ENCODE results near the gene OR2V2.
"Not testable (repeated sequence)": the region's sequence is repeated elsewhere in the genome, so short reads cannot be mapped to it uniquely, and the experiment has no call there.

OR2V2 gene

GRCh38 chr5:181146927-181147636 is at the start of gene OR2V2:
TSS of gene OR2V2 (plus strand) at chr5:181147586. CDS start at chr5:181154943, 7,357 bp downstream.
- DNase-seq = not testable (repeated sequence)

GRCh38 chr5:181097759-181098491 is 49.5 kb upstream of the OR2V2 start:
- not testable (repeated sequence) for DNase-seq

DNA sequence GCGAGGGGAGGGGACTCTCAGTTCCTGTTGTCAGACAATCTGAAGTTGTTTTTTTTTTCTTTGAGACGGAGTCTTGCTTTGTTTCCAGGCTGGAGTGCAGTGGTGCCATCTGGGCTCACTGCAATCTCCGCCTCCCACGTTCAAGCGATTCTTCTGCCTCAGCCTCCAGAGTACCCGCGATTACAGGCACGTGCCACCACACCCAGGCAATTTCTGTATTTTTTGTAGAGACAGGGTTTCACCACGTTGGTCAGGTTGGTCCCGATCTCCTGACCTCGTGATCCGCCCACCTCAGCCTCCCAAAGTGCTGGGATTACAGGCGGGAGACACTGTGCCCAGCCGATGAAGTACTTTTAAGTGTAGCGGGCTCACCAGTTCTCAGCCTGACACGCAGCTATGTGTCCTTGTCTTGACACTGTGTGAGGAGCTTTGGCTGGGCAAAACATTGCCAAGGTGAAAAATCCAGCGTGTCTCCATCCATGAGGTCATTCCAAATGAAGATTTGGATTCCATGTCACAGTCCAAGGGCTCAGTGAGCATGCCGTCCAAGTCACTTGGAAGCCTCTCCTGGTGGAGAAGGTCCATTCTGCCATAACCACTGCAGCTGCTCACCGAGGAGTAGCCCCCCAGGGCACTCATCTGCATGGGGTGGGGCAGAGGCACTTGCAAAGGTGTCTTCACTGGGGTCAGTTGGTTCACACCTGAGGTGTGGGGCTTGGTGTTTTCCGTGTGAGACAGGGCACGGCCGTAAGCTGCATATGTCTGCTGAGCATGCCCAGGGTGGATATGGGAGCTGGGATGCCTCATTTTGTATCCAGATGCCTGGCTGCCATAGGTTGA is 48.4 kb upstream of the OR2V2 start:
- DNase-seq = no peak

DNA sequence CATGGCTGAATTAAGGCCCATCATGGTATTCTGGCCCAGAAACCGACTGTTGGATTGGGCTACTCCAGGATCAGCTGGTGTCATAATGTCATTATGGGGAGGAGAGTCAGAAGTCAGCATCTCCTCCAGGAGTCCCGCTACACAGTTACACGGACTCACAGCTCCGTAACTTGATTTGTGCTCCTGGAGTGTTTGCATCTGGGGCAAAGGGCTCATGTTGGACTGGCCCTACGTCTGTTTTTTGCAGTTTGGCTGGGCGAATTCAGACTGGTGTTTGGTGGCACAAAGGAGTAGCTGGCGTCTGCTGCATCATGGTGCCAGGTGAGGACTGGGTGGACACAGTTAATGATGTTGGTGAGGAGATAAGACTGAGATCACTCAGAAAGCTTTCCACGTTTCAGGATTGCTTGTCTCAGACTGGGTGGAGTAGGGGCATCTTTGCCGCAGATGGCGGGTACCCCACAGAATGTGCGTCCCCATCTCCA is 47.7 kb upstream of the OR2V2 start:
- no peak for DNase-seq

DNA sequence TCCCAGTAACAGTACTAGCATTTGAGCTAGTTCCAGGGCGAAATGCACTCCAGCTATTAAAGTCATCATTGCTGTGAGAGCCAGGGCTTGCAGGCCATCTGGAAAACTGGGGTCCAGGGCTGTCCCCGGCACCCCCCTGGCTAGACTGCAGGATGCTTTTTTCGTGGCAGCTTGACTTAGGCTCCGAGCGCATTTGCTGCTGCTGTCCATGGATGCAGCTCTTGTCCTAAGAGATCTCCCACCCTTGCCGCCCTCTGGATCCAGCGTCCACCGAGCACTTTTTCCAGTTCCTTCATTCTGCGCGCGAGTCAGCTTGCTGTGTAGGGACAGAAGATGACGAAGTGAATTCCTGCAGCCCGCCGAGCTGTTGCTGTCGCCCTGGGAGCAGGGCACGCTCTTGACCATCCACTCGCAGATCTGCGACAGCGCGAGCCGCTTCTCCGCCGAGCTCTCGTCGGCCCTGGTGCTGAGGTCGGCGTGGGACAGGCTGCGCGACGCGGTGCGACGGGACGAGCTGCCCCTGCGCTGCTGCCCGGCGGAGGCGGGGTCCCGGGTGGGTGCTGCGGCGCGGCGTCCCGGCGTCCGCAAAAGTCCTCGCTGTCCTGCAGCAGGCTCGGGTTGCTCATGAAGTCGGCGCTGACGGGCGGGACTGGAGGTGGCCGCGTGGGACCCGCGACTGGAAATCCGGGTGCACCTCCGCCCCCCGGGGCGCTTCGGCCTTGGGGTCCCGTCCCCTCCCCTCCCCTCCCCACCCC is 47.1 kb upstream of the OR2V2 start:
- no peak for DNase-seq

- not testable (repeated sequence) for DNase-seq
These were observed 46.2 kb upstream of the OR2V2 start for GRCh38 chr5:181101030-181101641.

DNA sequence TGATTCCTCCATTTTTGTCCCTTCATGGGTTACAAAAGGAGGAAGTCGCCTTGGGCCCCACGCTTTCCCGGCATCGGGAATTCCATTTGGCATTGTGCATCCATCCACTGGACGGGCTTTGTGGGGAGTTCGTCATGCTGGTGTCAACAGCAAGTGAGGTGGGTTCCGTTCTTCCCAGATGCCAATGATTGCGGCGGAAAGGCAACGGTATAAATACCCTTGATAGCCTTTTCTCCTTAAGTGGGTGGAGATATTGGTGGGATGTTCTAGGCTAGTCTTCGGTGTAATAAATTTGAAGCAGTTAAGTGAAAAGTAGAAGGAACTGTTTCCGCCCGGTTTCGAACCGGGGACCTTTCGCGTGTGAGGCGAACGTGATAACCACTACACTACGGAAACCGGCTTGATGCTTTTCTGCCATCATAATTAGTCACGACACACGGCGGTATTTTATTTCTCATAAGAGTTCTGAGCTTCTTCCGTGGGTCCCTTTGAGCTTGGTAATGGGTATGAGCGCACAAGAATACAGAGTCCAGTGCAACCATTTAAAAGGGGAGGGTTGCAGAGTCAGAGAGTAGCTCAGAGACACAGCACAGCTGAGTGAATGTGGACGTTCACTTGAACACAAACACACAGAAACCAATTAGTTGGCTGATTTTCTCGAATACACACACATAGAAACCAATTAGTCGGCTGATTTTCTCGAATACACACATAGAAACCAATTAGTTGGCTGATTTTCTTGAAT is 45.3 kb upstream of the OR2V2 start:
- not testable (repeated sequence) for DNase-seq

- not testable (repeated sequence) for DNase-seq
These were observed 43.2 kb upstream of the OR2V2 start for GRCh38 chr5:181104259-181104568.

GRCh38 chr5:181104606-181105390 is 42.6 kb upstream of the OR2V2 start:
- DNase-seq = not testable (repeated sequence)

DNA sequence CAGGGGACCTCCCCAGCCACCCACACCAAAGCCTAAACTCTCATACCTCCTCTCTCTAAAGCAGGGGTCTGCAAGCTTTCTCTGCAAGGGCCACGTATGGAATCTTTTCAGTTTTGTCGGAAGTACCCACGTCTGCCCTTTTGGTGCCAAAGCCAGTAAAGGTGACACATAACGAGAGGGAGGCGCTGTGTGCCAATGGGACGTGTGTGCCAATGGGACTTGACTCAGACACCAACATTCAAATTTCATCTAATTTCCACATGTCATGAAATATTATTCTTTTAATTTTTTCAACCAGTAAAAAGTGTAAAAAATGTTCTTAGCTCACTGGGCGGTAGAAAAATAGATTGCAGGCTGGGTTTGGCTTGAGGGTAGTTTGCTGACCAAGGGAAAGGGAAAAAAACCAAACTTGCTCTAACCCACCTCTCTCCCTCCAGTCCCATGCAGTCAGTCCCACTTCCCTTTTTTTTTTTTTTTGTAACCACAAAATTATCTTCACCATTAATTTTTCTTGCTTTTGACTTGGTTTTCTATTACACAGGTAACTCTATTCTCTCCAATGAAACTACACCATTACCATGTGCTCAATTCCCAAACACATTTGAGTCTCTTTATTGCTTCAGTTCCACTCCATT is 41.9 kb upstream of the OR2V2 start:
- no peak for DNase-seq

GRCh38 chr5:181107699-181108098 is 39.7 kb upstream of the OR2V2 start:
- no peak for DNase-seq

DNA sequence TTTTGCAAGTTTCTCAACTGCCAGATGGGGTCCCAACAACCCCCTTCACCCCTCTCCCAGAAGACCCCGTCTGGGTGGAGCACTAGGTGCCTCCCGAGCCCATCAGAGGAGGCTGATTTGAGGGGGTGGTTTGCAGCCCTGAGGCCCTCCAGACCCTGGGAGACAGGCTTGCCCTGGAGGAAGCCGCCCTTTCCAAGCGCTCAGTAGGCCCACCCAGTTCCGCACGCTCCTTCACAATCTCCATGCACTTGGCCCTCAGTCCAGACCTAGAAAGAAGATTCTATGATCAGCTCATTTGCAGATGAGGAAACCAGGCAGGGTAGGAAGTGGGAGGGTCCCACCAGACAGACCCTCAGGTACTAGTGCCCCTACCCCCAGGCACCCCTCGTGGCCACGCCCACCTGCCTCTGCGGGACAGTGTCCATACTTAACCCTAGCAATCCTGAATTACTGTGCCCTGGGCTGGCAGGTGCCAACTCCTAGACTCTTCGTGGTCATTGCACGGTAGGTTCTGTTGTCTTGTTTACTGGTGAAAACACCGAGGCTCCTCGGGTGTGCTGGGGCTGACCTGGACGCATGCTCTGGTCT is 38.7 kb upstream of the OR2V2 start:
- DNase-seq = no peak

DNA sequence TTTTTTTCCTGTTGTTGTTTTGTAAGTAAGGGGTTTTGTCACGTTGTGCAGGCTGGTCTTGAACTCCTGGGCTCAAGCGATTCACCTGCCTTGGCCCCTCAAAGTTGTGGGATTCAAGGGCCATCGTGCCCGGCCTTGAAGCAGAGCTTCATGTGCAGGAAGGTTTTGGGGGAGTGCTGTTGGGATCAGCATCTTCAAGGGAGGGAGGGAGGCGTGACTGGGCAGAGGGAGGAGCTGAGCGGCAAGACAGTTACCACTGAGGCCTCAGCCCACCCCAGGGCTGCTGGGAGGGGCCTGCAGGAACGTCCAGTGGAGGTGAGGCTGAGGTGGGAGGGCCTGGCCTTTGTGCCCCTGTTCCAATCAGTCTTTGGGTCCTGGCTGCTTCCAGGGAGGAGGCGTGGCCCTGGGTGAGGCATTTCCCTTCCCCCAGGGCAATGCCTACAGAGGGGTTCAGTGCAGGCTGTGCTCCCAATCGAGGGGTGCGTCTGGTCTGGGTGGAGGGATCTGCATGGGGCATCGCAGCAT is 37.8 kb upstream of the OR2V2 start:
- no peak for DNase-seq

DNA sequence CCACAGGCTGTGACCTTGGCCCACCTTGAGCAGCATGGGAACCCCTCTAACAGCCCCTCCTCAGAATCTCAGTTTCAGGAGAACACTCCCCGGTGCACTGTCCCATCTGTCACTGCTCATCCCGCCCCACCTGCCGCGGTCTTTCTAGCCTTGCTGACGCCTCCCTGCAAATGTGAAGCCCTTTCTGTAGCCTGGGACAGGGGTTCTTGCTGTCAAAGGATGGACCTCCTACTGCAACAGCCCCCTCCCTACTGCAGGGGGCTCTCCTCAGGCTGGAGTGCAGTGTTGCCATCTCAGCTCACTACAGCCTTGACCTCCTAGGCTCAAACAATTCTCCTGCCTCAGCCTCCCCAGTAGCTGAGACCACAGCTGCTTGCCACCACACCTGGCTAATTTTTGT is 36.4 kb upstream of the OR2V2 start:
- no peak for DNase-seq

- no peak for DNase-seq
These were observed 34.9 kb upstream of the OR2V2 start for GRCh38 chr5:181112476-181112875.

DNA sequence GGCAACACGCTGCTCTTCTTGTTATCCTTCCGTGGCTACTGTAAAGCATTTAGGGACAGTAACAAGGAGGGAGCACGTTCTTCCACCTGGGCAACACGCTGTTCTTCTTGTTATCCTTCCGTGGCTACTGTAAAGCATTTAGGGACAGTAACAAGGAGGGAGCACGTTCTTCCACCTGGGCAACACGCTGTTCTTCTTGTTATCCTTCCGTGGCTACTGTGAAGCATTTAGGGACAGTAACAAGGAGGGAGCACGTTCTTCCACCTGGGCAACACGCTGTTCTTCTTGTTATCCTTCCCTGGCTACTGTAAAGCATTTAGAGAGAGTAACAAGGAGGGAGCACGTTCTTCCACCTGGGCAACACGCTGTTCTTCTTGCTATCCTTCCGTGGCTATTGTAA is 33.8 kb upstream of the OR2V2 start:
- DNase-seq = not testable (repeated sequence)

- no peak for DNase-seq
These were observed 33.0 kb upstream of the OR2V2 start for GRCh38 chr5:181114284-181114843.

DNA sequence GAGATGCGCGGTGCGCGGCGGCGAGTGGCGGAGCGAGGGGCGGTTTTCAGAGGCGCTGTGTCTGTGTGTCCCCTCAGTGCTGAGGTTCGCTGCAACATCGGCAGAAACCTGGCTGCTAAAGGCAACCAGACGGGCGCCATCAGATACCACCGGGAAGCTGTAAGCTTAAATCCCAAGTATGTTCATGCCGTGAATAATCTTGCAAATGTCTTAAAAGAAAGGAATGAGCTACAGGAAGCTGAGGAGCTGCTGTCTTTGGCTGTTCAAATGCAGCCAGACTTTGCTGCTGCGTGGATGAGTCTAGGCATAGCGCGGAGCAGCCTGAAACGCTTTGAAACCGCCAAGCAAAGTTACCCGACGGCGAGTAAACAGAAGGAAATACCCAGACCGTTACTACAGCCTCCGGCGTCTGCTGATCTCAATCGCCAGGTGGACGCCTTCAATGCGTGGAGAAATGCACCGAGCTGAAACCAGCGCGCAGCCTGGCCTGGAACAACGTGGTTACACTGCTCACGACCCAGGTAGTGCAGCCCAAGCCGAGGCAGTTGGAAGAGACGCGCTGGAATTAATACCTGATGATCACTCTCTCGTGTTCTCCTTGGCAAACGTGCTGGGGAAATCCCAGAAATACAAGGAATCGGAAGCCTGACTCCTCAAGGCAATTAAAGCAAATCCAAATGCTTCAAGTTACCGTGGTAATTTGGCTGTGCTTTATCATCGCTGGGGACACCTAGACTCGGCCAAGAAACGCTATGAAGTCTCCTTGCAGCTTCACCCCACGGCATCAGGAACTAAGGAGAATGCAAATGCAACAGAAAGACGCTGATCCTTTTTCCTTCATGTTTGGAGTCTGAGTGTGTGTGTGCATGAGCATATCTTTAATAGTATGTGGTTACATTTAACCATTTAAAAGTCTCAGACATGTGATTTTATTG is 32.3 kb upstream of the OR2V2 start:
- no peak for DNase-seq
